ENCODE measurements around the gene GRAMD1B. TPM values are rescaled to one million over a fixed set of nuclear protein-coding genes. Genes with fewer than 3 reads are reported as not detected.

Gene GRAMD1B
- total RNA-seq, 1 experiment from 2014 or later: 12.7 TPM

- TF ChIP-seq YY1 (IDR thresholded peaks at IDR 0.05; ENCODE audit: extremely low read depth, insufficient replicate concordance, low read depth, low read length): no peak
- TF ChIP-seq ZBTB33 (IDR thresholded peaks at IDR 0.05; ENCODE audit: extremely low read depth, insufficient replicate concordance, low read length): no peak
- no peak for TF ChIP-seq FOSL1 (IDR thresholded peaks at IDR 0.05; ENCODE audit: low read depth)
- no peak for TF ChIP-seq SIN3A (IDR thresholded peaks at IDR 0.05; ENCODE audit: low read depth)
- no peak for TF ChIP-seq RAD21 (IDR thresholded peaks at IDR 0.05; ENCODE audit: low read depth)
- TF ChIP-seq ZFX (IDR thresholded peaks at IDR 0.05): no peak
Measured at GRCh38 chr11:123585706-123586105, 155.6 kb downstream of the GRAMD1B start (continued).

GRCh38 chr11:123586568-123586967 is 156.5 kb downstream of the GRAMD1B start:
- no peak overlapping the region for H3K27ac ChIP-seq (ENCODE audit: low read depth, low read length)
- TF ChIP-seq CEBPB (IDR thresholded peaks at IDR 0.05; ENCODE audit: low read depth) (no peak), CTCF (IDR thresholded peaks at IDR 0.05 in 2 of 3, conservative IDR thresholded peaks at IDR 0.05 in 1 of 3; ENCODE audit: borderline replicate concordance in 1 of 3, insufficient read depth in 1 of 3, low read depth in 2 of 3, low read length in 2 of 3) (no peak)
- no peaks in the 10 kb centered on the region for H3K27me3 ChIP-seq (ENCODE audit: insufficient read depth, low read length)
- H3K36me3 ChIP-seq (ENCODE audit: control insufficient read depth in 1 of 2, insufficient read depth in 2 of 2, low read length in 2 of 2): no peaks in the 10 kb centered on the region
- RAD21 ChIA-PET (ENCODE audit: low non-redundant PET in 1 of 2, low total read pairs in 2 of 2, uncharacterized antibody in 2 of 2, unreplicated experiment in 2 of 2): no interaction called here
- no peak overlapping the region for H3K4me2 ChIP-seq (ENCODE audit: low read length)
- H3K79me2 ChIP-seq (ENCODE audit: insufficient read depth, low read length): no peaks in the 10 kb centered on the region
- no TSS peak for BruUV-seq (replicated peaks)
- H3K9me2 ChIP-seq (ENCODE audit: insufficient read depth): no peaks in the 10 kb centered on the region
- no peak for DNase-seq (ENCODE audit: low read depth, low spot score)
- no peak overlapping the region for H2AFZ ChIP-seq (ENCODE audit: low read depth, low read length, poor library complexity, severe bottlenecking)
- POLR2A ChIA-PET: no interaction called here
- H3K4me1 ChIP-seq (ENCODE audit: control insufficient read depth in 1 of 2, insufficient read depth in 2 of 2, low read length in 2 of 2): peaks cover 12 to 13% of the 10 kb centered on the region in 2 experiments
- CTCF ChIA-PET: no interaction called here
- no peak overlapping the region for H3K9ac ChIP-seq (ENCODE audit: low read length)
- H3K4me3 ChIP-seq (replicated peaks in 1 of 2; ENCODE audit: low read depth in 1 of 2, low read length in 2 of 2): no peak overlapping the region
- intact Hi-C loops (cut with micrococcal nuclease): no loop called here
- no peaks in the 10 kb centered on the region for H3K9me3 ChIP-seq (ENCODE audit: control insufficient read depth in 1 of 2, insufficient read depth in 1 of 2, low read depth in 1 of 2, low read length in 2 of 2)
- no peaks in the 10 kb centered on the region for H4K20me1 ChIP-seq (ENCODE audit: insufficient read depth)
- no peak for ATAC-seq
